ENCODE measurements around the gene CYSRT1. TPM values are rescaled to one million over a fixed set of nuclear protein-coding genes. Genes with fewer than 3 reads are reported as not detected.

The CYSRT1 gene
- total and polyA plus RNA-seq, 8 donors: 0.22 to 1.3 (median 0.60) TPM; not detected in 4

- DNase-seq (no peak), ATAC-seq (no peak), FAIRE-seq (no peak)
- Histone ChIP-seq H3K27me3 (no peaks in the 10 kb centered on the region), H3K4me3 (no peak overlapping the region), H3K4me1 (no peaks in the 10 kb centered on the region), H3K9me3 (no peaks in the 10 kb centered on the region), H3K27ac (no peak overlapping the region), H3K36me3 (peaks cover 0 to 46% (median 39%) of the 10 kb centered on the region in 3 donors)
- intact Hi-C loops (cut with DNase I): no loop called here
- WGBS, 2 donors: 91% methylated on average over 19 of the region's 19 CpGs
- TF ChIP-seq, protein P1, sequence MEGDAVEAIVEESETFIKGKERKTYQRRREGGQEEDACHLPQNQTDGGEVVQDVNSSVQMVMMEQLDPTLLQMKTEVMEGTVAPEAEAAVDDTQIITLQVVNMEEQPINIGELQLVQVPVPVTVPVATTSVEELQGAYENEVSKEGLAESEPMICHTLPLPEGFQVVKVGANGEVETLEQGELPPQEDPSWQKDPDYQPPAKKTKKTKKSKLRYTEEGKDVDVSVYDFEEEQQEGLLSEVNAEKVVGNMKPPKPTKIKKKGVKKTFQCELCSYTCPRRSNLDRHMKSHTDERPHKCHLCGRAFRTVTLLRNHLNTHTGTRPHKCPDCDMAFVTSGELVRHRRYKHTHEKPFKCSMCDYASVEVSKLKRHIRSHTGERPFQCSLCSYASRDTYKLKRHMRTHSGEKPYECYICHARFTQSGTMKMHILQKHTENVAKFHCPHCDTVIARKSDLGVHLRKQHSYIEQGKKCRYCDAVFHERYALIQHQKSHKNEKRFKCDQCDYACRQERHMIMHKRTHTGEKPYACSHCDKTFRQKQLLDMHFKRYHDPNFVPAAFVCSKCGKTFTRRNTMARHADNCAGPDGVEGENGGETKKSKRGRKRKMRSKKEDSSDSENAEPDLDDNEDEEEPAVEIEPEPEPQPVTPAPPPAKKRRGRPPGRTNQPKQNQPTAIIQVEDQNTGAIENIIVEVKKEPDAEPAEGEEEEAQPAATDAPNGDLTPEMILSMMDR (IDR thresholded peaks at IDR 0.05): no peak
These were observed 45.9 kb upstream of the CYSRT1 start for GRCh38 chr9:137178939-137179630.

- TF ChIP-seq, protein P1 (IDR thresholded peaks at IDR 0.05): no peak
- DNase-seq (no peak), FAIRE-seq (no peak), ATAC-seq (no peak)
- no peaks in the 10 kb centered on the region for H3K9me3 ChIP-seq
- no peaks in the 10 kb centered on the region for H3K27me3 ChIP-seq
- 92 to 97% methylated on average over 16 to 17 of the region's 17 CpGs for WGBS, 2 donors
- no peak overlapping the region for H3K27ac ChIP-seq
- H3K4me3 ChIP-seq: no peak overlapping the region
- intact Hi-C loops (cut with DNase I): no loop called here
- H3K36me3 ChIP-seq: peaks cover 0 to 47% (median 40%) of the 10 kb centered on the region in 3 donors
- no peaks in the 10 kb centered on the region for H3K4me1 ChIP-seq
These were observed 45.2 kb upstream of the CYSRT1 start for GRCh38 chr9:137179761-137180160.

DNA sequence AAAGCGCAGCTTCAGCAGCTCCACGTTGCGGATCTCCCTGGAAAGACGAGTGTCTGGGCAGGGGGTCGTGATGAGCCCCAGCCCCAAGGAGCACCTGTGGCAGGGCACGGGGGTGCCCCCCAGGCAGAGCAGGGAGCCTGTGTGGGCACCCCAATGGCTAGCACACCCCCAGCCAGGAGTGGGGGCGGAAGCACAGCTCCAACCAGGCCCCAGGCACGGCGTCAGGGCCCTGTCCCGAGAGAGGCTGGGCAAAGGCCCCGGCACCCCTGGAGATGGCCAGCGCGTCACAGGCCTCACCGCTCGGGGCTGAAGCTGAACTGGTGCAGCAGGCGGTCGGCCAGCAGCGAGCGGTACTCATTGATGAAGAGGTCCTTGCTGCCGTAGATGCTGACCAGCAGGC is 44.5 kb upstream of the CYSRT1 start:
- no peak for FAIRE-seq

DNA sequence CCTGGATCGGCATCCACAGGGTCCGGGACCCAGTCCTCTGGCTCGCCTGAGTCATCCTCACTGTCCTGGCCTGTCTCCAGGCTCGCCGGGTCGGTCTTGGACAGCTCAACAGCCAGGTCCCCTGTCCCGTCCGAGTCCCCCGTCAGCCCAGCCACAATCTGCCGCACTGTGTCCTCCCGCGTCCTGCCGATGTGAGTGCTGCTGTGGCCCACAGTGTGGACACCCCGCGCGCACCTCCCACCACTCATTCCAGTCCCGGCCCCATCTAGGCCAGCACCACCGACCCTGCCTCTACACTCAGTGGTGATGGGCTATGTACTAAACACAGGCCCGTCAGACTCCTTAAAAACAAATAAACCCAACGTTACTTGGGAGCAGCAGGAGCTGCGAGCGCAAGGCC is 43.3 kb upstream of the CYSRT1 start:
- no peak for FAIRE-seq
- peaks cover 0 to 52% (median 42%) of the 10 kb centered on the region in 3 donors for H3K36me3 ChIP-seq
- 91 to 96% methylated on average over 20 to 22 of the region's 22 CpGs for WGBS, 2 donors

More for the DNA sequence above, 44.5 kb upstream of the CYSRT1 start:
- no peak overlapping the region for H3K27ac ChIP-seq
- H3K36me3 ChIP-seq: peaks cover 0 to 52% (median 42%) of the 10 kb centered on the region in 3 donors
- 95 to 96% methylated on average over 20 of the region's 20 CpGs for WGBS, 2 donors
- DNase-seq (no peak), ATAC-seq (no peak)
- H3K4me3 ChIP-seq: no peak overlapping the region
- intact Hi-C loops (cut with DNase I): no loop called here
- TF ChIP-seq, protein P1 (IDR thresholded peaks at IDR 0.05): no peak
- no peaks in the 10 kb centered on the region for H3K9me3 ChIP-seq
- H3K27me3 ChIP-seq: no peaks in the 10 kb centered on the region
- H3K4me1 ChIP-seq: no peaks in the 10 kb centered on the region

More for the DNA sequence above, 43.3 kb upstream of the CYSRT1 start:
- H3K27ac ChIP-seq: no peak overlapping the region
- ATAC-seq (no peak), DNase-seq (no peak)
- TF ChIP-seq, protein P1 (IDR thresholded peaks at IDR 0.05): no peak
- intact Hi-C loops (cut with DNase I): no loop called here
- no peaks in the 10 kb centered on the region for H3K9me3 ChIP-seq
- H3K27me3 ChIP-seq: no peaks in the 10 kb centered on the region
- H3K4me1 ChIP-seq: peaks cover 3 to 9% (median 5%) of the 10 kb centered on the region in 3 donors
- no peak overlapping the region for H3K4me3 ChIP-seq

Data from pancreas (tissue), 10 donors.